Measurements from ENCODE around the gene EYA2.
"Not testable (repeated sequence)": the region's sequence is repeated elsewhere in the genome, so short reads cannot be mapped to it uniquely, and the experiment has no call there.

Gene EYA2

GRCh38 chr20:47174456-47175243, 280.0 kb downstream of the EYA2 start:
- no peak overlapping the region for H3K9ac ChIP-seq (ENCODE audit: insufficient read length)
- no peak for DNase-seq (ENCODE audit: low read depth, low spot score)
- H3K4me3 ChIP-seq: no peak overlapping the region
- no peaks in the 10 kb centered on the region for H3K9me3 ChIP-seq (ENCODE audit: low read depth, low read length)
- TF ChIP-seq POLR2AphosphoS5 (IDR thresholded peaks at IDR 0.05; ENCODE audit: borderline replicate concordance, low read depth, low read length) (no peak), FOXP2 (optimal IDR thresholded peaks at IDR 0.05; ENCODE audit: control extremely low read depth, extremely low read length, insufficient read depth) (no peak), EZH2 (IDR thresholded peaks at IDR 0.05) (no peak)
- no peaks in the 10 kb centered on the region for H3K36me3 ChIP-seq (ENCODE audit: insufficient read depth, low read length)
- no peak overlapping the region for H3K27ac ChIP-seq

- Histone ChIP-seq H3K36me3 (ENCODE audit: insufficient read depth, low read length) (no peaks in the 10 kb centered on the region), H3K9me3 (ENCODE audit: low read depth, low read length) (no peaks in the 10 kb centered on the region), H3K9ac (ENCODE audit: insufficient read length) (no peak overlapping the region), H3K27ac (no peak overlapping the region), H3K4me3 (no peak overlapping the region)
- TF ChIP-seq POLR2AphosphoS5 (IDR thresholded peaks at IDR 0.05; ENCODE audit: borderline replicate concordance, low read depth, low read length) (no peak), EZH2 (IDR thresholded peaks at IDR 0.05) (no peak), FOXP2 (optimal IDR thresholded peaks at IDR 0.05; ENCODE audit: control extremely low read depth, extremely low read length, insufficient read depth) (no peak)
- DNase-seq (ENCODE audit: low read depth, low spot score): no peak
These were observed 280.9 kb downstream of the EYA2 start for GRCh38 chr20:47175493-47175892.

- H3K36me3 ChIP-seq (ENCODE audit: insufficient read depth, low read length); H3K27ac ChIP-seq; H3K9me3 ChIP-seq (ENCODE audit: low read depth, low read length); H3K4me3 ChIP-seq; DNase-seq (ENCODE audit: low read depth, low spot score); H3K9ac ChIP-seq (ENCODE audit: insufficient read length): not testable (repeated sequence)
These were observed 281.6 kb downstream of the EYA2 start for GRCh38 chr20:47176217-47176616.

DNA sequence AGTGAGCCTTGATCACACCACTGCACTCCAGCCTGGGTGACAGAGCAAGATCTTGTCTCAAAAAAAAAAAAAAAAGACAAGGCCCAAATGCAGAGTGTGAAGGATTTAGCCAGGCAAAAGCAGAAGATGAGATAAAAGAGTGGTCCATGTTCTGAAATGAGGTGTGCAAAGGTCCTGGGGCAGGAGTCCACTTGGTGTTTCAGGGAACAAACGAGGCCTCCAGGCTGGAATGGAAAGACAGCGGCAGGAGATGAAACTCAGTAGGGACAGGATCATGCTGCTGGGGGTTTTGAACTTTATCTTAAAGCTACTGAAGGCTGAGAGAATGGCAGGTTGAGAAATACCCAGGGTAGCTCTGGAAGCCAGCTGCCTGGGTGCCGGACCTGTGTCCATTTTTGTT, 283.6 kb downstream of the EYA2 start:
- no peak overlapping the region for H3K27ac ChIP-seq
- H3K9ac ChIP-seq (ENCODE audit: insufficient read length): no peak overlapping the region
- no peaks in the 10 kb centered on the region for H3K36me3 ChIP-seq (ENCODE audit: insufficient read depth, low read length)
- H3K4me3 ChIP-seq: no peak overlapping the region
- DNase-seq (ENCODE audit: low read depth, low spot score): no peak
- no peaks in the 10 kb centered on the region for H3K9me3 ChIP-seq (ENCODE audit: low read depth, low read length)
- TF ChIP-seq FOXP2 (optimal IDR thresholded peaks at IDR 0.05; ENCODE audit: control extremely low read depth, extremely low read length, insufficient read depth): no peak
- no peak for TF ChIP-seq POLR2AphosphoS5 (IDR thresholded peaks at IDR 0.05; ENCODE audit: borderline replicate concordance, low read depth, low read length)
- no peak for TF ChIP-seq EZH2 (IDR thresholded peaks at IDR 0.05)

DNA sequence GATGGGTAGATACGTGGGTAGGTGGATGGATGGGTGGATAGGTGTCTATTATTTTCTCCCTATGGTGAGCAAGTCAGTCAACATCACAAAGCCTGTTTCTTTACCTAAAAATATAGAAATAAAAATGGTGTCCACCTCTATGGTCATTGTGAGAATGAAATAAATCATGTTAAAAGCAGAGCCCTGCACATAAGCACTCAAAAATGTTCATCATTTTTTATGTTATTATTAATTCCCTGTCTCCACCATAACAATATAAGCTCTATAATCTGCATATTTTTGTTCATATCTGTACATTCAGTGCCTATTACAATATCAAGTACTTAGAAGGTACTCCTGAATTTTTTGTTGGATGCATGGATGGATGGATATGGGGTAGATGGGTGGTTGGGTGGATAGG, 284.2 kb downstream of the EYA2 start:
- DNase-seq (ENCODE audit: low read depth, low spot score): no peak
- no peak for TF ChIP-seq POLR2AphosphoS5 (IDR thresholded peaks at IDR 0.05; ENCODE audit: borderline replicate concordance, low read depth, low read length)
- TF ChIP-seq FOXP2 (optimal IDR thresholded peaks at IDR 0.05; ENCODE audit: control extremely low read depth, extremely low read length, insufficient read depth): no peak
- no peak for TF ChIP-seq EZH2 (IDR thresholded peaks at IDR 0.05)
- no peak overlapping the region for H3K27ac ChIP-seq
- no peaks in the 10 kb centered on the region for H3K36me3 ChIP-seq (ENCODE audit: insufficient read depth, low read length)
- H3K4me3 ChIP-seq: no peak overlapping the region
- no peak overlapping the region for H3K9ac ChIP-seq (ENCODE audit: insufficient read length)
- H3K9me3 ChIP-seq (ENCODE audit: low read depth, low read length): no peaks in the 10 kb centered on the region

DNA sequence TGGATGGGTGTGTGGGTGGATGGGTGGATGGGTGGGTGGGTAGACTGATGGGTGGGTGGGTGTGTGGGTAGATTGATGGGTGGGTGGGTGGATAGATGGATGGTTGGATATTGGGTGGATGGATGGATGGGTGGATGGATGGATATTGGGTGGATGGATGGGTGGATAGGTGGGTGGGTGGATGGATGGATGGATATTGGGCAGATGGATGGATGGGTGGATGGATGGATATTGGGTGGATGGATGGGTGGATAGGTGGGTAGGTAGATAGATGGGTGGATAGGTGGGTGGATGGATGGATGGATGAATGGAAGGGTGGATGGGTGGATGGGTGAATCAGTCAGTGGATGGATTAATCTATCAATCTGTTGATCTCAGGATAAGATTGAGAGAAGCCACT, 284.6 kb downstream of the EYA2 start:
- no peak overlapping the region for H3K9ac ChIP-seq (ENCODE audit: insufficient read length)
- no peak for TF ChIP-seq FOXP2 (optimal IDR thresholded peaks at IDR 0.05; ENCODE audit: control extremely low read depth, extremely low read length, insufficient read depth)

DNA sequence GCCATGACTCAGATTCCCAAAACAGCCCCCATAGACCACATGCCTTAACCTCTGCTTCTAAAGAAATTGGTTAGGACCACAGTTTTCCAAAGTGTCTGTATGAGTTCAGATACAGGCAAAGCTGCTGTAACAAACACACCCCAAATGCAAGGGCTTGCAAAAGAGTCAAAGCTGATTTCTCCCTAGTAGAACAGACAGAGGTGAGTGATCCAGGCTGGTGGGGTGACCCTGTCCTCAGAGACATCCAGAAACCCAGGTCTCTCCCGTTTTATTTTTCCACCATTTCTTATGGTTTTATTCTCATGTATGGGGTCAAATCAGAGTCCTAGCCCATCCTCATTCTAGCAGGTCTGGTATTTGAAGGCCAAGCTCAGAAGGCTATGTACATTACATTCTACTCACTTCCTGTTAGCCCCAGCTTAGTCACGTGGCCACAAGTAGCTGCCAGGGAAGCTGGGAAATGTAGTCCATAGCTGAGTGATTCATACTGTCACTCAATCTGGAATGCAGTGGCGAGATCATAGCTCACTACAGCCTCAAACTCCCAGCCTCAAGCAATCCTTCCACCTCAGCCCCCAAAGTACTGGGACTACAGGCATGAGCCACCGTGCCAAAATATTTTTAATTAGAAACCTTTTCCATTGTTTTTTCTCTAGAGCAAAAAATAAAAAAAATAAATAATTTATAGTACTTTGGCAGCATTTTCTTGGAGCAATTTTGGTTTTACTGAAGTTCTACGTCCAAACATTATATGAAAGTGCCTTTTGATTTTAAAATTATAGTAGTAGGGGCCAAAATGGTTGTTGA, 286.6 kb downstream of the EYA2 start:
- no peak overlapping the region for H3K4me3 ChIP-seq
- no peak for TF ChIP-seq EZH2 (IDR thresholded peaks at IDR 0.05)
- no peak for TF ChIP-seq FOXP2 (optimal IDR thresholded peaks at IDR 0.05; ENCODE audit: control extremely low read depth, extremely low read length, insufficient read depth)
- TF ChIP-seq POLR2AphosphoS5 (IDR thresholded peaks at IDR 0.05; ENCODE audit: borderline replicate concordance, low read depth, low read length): no peak
- no peak overlapping the region for H3K27ac ChIP-seq
- no peaks in the 10 kb centered on the region for H3K9me3 ChIP-seq (ENCODE audit: low read depth, low read length)
- no peaks in the 10 kb centered on the region for H3K36me3 ChIP-seq (ENCODE audit: insufficient read depth, low read length)
- DNase-seq (ENCODE audit: low read depth, low spot score): no peak
- H3K9ac ChIP-seq (ENCODE audit: insufficient read length): no peak overlapping the region

More for the DNA sequence above, 284.6 kb downstream of the EYA2 start:
- Histone ChIP-seq H3K4me3 (no peak overlapping the region), H3K36me3 (ENCODE audit: insufficient read depth, low read length) (no peaks in the 10 kb centered on the region), H3K27ac (no peak overlapping the region), H3K9me3 (ENCODE audit: low read depth, low read length) (no peaks in the 10 kb centered on the region)
- no peak for DNase-seq (ENCODE audit: low read depth, low spot score)

- Histone ChIP-seq H3K27ac (no peak overlapping the region), H3K36me3 (ENCODE audit: insufficient read depth, low read length) (no peaks in the 10 kb centered on the region), H3K9ac (ENCODE audit: insufficient read length) (no peak overlapping the region), H3K4me3 (no peak overlapping the region), H3K9me3 (ENCODE audit: low read depth, low read length) (no peaks in the 10 kb centered on the region)
- DNase-seq (ENCODE audit: low read depth, low spot score): no peak
- TF ChIP-seq POLR2AphosphoS5 (IDR thresholded peaks at IDR 0.05; ENCODE audit: borderline replicate concordance, low read depth, low read length) (no peak), EZH2 (IDR thresholded peaks at IDR 0.05) (no peak), FOXP2 (optimal IDR thresholded peaks at IDR 0.05; ENCODE audit: control extremely low read depth, extremely low read length, insufficient read depth) (no peak)
These were observed 288.7 kb downstream of the EYA2 start for GRCh38 chr20:47183367-47183766.

All from SK-N-MC (cell line).